NCI-H146 treated with DMSO at 0.1 percent for 48 hours (cell line): ENCODE results near the gene GGT1.
"Not testable (repeated sequence)": the region's sequence is repeated elsewhere in the genome, so short reads cannot be mapped to it uniquely, and the experiment has no call there.

Source experiments
- DNase-seq: peaks from one replicate; lab custom pipeline; 2025; ENCODE audit not compliant: unreplicated experiment; lab: John Stamatoyannopoulos, UW

The GGT1 gene

DNA sequence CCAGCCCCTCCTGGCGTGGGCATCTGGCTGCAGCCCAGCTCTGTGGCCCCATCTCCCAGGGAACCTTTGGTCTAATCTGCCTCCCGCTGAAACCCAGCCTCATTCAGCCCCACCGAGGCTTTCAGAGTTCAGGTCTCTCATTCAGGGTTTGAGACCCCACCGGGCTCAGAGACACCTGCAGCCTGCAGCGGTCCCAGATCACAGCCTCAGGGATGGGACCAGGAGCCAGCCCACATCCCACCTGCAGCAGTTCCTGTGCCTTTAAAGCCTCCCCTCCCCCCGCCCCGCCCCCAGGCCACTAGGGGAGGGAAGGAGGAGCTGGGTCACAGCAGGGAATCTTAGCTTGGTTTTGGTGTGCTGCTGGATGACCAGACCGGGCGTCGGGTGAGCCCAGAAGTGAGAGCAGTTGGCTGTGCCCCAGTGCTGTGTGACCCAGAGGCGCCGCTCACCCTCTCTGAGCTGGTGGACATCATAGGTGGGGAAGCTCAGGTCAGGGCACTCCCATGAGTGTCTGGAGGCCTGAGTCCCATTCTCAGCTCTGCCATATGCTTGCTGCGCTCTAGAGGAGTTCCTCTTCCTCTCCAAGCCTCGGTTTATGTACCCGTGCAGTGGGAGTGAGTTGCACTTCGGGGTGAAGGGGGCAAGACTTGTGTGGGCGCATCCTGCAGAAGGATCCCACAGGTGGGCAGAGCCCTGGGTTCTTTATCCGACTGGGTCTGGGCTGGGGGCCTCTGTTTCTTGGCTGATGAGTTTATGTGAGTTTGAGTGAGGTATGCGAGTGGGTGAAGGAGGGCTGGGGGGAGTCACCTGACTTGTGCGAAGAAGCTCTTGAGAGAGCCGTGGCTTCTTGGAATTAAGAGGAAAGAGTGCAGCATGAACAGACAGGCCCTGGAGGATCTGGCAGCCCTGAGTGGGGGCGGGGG lies at the start of gene GGT1:
Gene GGT1, plus strand, starts transcription at position 347 of the 923 bp plus-strand sequence. CDS start 7,889 bp downstream, outside the sequence.
- DNase-seq: not testable (repeated sequence)

DNA sequence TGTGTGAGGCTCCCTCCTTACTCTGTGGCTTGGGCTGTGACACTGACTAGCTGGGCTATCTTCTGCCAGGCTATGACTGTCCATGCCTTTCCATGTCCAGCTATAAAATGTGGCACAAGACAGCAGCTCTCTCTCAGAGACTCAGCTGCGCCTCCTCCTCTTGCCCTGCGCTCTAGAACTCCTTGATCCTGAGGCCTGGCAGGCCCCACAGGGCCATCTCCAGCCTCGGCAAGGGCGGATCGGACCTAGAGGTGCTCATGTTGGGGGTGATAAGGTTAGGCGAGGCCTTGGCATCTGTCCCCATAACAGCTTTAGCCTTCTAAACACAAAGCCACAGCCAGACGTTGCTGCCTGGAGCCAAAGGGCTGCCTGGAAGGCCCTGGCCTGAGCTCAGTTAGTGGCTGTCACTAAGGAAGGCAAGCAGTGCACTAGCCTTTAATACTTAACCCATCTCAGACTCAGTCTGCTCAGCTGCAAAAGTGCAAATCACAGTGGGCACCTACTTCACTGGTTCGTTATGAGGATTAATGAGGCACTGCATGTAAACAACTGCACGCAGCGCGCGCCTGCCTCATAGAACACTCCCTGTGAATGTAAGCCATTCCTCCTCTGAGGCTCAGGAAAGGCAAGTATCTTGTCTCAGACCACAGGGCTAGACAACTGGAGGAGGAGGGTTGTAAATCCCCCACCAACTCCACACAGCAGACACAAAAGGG lies 49.2 kb upstream of the GGT1 start:
- DNase-seq: no peak

DNA sequence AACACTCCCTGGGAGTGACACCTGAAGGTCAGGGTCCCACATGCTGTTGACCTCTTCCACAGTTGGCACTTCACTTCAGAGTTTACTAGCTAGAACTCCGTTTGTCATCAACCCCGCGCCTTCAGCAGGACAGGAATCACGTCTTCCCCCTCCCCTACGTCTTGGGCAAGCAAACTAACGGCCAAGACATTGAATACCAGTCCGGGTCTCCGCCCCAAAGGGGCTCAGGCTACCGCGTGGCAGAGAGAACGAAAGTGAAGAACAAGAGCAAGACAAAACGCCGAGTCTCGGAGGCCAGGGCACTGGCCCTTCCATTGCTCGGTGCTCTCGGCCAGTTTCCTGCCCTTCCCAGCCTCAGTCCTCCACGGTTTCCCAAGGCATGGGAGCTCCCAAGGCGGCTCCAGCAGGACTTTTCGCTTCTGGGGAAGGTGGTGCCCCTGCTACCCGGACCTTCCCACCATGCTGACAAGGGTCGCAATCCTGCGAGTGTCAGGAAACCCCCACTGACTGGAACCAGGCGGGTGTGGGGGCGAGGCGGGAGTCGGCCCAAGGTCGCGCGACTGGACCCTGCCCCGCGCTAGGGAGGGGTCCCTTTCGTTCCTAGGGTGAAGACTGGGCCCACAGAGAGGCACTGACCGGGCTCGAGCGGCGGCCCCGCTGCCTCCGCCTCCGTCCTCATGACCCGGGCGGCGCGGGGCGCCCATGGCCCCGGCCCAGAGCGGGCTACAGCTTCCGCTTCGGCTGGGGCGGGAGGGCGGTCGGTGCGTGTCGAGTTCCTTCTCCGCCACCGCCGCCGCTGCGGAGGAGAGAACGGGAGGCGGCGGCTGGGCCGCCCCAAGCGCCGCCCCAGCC lies 48.5 kb upstream of the GGT1 start, which contains the start of gene GUCD1:
Gene GUCD1, minus strand, starts transcription at position 826 of the 852 bp plus-strand sequence. Its CDS starts 147 bp downstream, at position 679.
- DNase-seq: no peak

- DNase-seq: peak; percentile 85
Observed at GRCh38 chr22:24555165-24556039, 47.6 kb upstream of the GGT1 start, which contains the start of gene SNRPD3. TSS of gene SNRPD3 (plus strand) at chr22:24555999. CDS start at chr22:24557675, 1,676 bp downstream.

DNA sequence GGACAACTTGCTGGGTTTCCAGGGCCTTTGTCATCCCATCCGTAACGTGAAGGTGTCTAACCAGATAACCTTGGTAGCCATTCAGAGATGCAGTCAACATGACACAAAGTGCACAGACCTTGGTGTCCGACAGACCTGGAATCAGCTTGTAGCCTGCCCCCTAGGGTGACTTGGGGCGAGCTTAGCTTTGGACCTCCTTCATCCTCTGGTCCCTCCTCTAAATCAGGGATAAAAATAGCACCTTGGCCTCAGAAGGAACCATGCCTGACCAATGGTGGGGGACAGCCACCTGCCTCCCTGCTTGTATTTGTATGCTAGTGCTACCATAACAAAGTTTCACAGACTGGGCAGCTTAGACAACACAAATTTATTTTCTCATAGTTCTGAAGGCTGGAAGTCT lies 43.5 kb upstream of the GGT1 start:
- no peak for DNase-seq

- DNase-seq: no peak
Observed at GRCh38 chr22:24563246-24563645, 39.7 kb upstream of the GGT1 start.

- DNase-seq: no peak
Observed at GRCh38 chr22:24564376-24565058, 38.5 kb upstream of the GGT1 start.

DNA sequence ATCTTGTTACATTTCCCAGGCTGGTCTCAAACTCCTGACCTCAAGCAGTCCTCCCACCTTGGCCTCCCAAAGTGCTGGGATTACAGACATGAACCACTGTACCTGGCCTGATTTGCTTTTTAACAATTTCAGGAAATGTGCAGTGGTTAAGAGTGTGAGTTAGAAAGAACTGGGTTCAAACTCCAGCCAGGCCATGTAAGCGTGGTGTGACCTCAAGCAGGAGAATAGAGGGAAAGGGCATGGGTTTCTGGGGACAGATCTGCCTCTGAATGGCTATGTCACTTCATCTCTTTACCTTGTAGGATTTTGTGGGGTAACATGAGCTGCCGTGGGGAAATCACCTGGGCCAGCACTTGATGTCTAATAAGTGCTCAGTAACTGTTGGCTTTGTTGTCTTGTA lies 37.9 kb upstream of the GGT1 start:
- no peak for DNase-seq

GRCh38 chr22:24566899-24567511 lies 36.0 kb upstream of the GGT1 start:
- no peak for DNase-seq

DNA sequence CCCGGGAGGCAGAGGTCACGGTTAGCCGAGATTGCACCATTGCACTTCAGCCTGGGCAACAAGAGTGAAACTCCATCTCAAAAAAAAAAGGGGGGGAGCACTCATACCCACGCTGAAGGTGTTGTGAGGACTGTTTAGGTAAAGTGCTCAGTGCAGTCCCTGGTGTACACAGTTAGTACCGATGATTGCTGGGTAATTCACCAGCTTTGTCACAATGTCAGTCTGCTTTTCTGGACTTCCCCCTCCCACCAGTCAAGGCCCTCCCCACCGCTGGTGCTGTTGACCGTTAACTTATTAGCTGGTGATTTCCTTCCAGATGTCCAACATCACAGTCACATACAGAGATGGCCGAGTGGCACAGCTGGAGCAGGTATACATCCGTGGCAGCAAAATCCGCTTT lies 35.3 kb upstream of the GGT1 start:
- DNase-seq: no peak

- DNase-seq: no peak
Observed at GRCh38 chr22:24571266-24571665, 31.7 kb upstream of the GGT1 start.

GRCh38 chr22:24576778-24577177 lies 26.2 kb upstream of the GGT1 start:
- DNase-seq: no peak

GRCh38 chr22:24578355-24579257 lies 24.4 kb upstream of the GGT1 start:
- no peak for DNase-seq

DNA sequence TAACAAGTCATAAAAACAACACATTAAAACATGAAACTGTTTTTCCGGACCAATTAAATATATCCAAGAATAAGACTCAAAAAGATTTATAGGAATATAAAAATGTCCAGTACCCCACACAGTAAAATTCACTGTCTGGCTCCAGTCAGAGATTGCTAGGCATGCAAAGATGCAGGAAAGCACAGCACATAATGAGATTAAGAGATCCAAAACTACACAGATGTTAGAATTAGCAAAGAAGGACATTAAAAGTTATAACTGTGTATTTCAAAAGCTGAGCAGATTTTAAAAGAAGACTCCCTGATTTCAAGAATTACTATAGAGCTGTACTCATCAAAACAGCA lies 23.8 kb upstream of the GGT1 start:
- DNase-seq: no peak

DNA sequence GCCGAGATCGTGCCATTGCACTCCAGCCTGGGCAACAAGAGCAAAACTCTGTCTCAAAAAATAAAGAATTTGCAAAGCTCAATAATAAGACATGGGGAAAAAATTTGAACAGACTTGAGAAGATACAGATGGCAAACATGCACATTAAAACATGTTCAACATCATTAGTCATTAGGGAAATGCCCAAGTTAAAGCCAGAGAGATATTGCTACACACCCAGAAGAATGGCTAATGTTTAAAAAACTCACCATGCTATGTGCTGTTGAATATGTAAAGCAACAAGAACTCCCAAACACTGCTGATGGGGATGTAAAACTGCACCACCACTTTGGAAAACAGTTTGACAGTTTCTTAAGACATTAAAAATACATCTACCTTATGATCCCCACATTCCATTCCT lies 22.7 kb upstream of the GGT1 start:
- no peak for DNase-seq

DNA sequence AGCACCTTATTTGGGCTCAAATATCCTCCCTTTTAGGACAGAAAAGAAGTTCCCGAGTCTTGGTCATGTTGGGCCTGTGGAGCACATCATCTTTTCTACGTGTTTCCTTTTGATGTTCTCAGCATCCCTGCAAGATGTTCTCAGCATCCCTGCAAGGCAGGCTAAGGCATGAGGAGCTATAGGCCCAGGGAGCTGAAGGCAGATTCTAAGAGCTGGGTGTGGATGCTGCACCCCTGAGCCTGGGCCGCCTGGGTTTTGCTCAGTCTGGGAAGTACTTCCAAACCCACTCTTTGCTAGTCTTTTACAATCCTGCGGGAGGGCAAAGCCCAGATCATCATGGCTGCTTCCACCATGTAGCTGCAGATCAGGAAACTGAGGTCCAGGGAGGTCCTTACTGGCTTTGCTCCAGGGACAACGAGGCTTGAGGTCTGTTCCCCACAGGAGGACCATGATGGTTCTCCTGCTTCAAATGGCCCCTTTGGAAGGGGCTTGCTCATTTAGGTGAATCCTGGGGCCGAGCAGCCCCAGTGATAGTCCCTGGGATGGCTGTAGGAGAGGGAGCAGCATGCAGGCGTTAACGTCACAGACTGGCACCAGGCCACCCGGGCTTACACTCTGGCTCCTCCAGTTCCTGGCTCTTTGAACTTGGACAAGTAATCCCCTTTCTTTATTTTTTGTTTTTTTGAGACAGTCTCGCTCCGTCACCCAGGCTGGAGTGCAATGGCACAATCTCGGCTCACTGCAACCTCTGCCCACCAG lies 20.8 kb upstream of the GGT1 start:
- DNase-seq: no peak
